Measurements from ENCODE around the gene RASSF1. TPM values are rescaled to one million over a fixed set of nuclear protein-coding genes. Genes with fewer than 3 reads are reported as not detected.

The RASSF1 gene
- total RNA-seq, 1 experiment from 2014 or later: 29.6 TPM

- peak overlapping the region; percentile 93 for H3K27ac ChIP-seq (ENCODE audit: low read depth, low read length)
- POLR2A ChIA-PET: interaction anchor here (0.6 to 1.9 kb wide), 2 partner anchors 29 to 182 kb away, joined by 3 to 4 read pairs; partner anchors contain the start of gene IFRD2
- RAD21 ChIA-PET (ENCODE audit: low non-redundant PET in 1 of 2, low total read pairs in 2 of 2, uncharacterized antibody in 2 of 2, unreplicated experiment in 2 of 2): interaction anchor here (0.7 to 1.7 kb wide), 3 partner anchors 21 to 60 kb away, joined by 4 to 5 read pairs (median 4); partner anchors contain the start of genes HYAL3 (in 1 of the 2), IFRD2 (in 1 of the 2) and NAA80 (in 1 of the 2)
- no TSS peak for BruUV-seq (replicated peaks)
- CTCF ChIA-PET: interaction anchor here (0.6 to 1.4 kb wide), 12 partner anchors 15 to 1291 kb away, joined by 3 to 11 read pairs (median 4); partner anchors contain the start of genes HYAL1, HYAL3, IFRD2 and NAA80
- H4K20me1 ChIP-seq (ENCODE audit: insufficient read depth): no peaks in the 10 kb centered on the region
- intact Hi-C loops (cut with micrococcal nuclease): no loop called here
- H3K79me2 ChIP-seq (ENCODE audit: insufficient read depth, low read length): peaks cover 47% of the 10 kb centered on the region
- DNase-seq (ENCODE audit: low read depth, low spot score) (no peak), ATAC-seq (peak; percentile 43)
- peak overlapping the region; percentile 64 to 92 for H3K4me3 ChIP-seq (replicated peaks in 1 of 2; ENCODE audit: low read depth in 1 of 2, low read length in 2 of 2)
- no peaks in the 10 kb centered on the region for H3K9me2 ChIP-seq (ENCODE audit: insufficient read depth)
- TF ChIP-seq ATF3 (IDR thresholded peaks at IDR 0.05): no peak
- no peak for TF ChIP-seq CEBPB (IDR thresholded peaks at IDR 0.05; ENCODE audit: low read depth)
- TF ChIP-seq ZBTB33 (IDR thresholded peaks at IDR 0.05; ENCODE audit: extremely low read depth, insufficient replicate concordance, low read length): no peak
- no peak for TF ChIP-seq SRF (IDR thresholded peaks at IDR 0.05; ENCODE audit: low read depth)
- no peak for TF ChIP-seq POLR2A (IDR thresholded peaks at IDR 0.05; ENCODE audit: borderline replicate concordance, extremely low read depth, insufficient read depth, insufficient read length)
- TF ChIP-seq TCF7L2 (IDR thresholded peaks at IDR 0.05; ENCODE audit: borderline replicate concordance, extremely low read depth, insufficient read depth, insufficient read length): no peak
- no peak for TF ChIP-seq CBX3 (IDR thresholded peaks at IDR 0.05; ENCODE audit: low read depth)
- TF ChIP-seq POLR2AphosphoS5 (IDR thresholded peaks at IDR 0.05; ENCODE audit: low read depth, low read length): no peak; the same call in 1 of the 2 replicates
- no peak for TF ChIP-seq CTCF (IDR thresholded peaks at IDR 0.05 in 2 of 3, conservative IDR thresholded peaks at IDR 0.05 in 1 of 3; ENCODE audit: borderline replicate concordance in 1 of 3, insufficient read depth in 1 of 3, low read depth in 2 of 3, low read length in 2 of 3)
- H3K36me3 ChIP-seq (ENCODE audit: control insufficient read depth in 1 of 2, insufficient read depth in 2 of 2, low read length in 2 of 2): peaks cover 9 to 27% of the 10 kb centered on the region in 2 experiments; a peak in 2 of 4 replicates
- no peaks in the 10 kb centered on the region for H3K27me3 ChIP-seq (ENCODE audit: insufficient read depth, low read length)
- peaks cover 56 to 83% of the 10 kb centered on the region in 2 experiments for H3K4me1 ChIP-seq (ENCODE audit: control insufficient read depth in 1 of 2, insufficient read depth in 2 of 2, low read length in 2 of 2)
- no peaks in the 10 kb centered on the region for H3K9me3 ChIP-seq (ENCODE audit: control insufficient read depth in 1 of 2, insufficient read depth in 1 of 2, low read depth in 1 of 2, low read length in 2 of 2)
- peak overlapping the region; percentile 88 for H3K9ac ChIP-seq (ENCODE audit: low read length)
- H2AFZ ChIP-seq (ENCODE audit: low read depth, low read length, poor library complexity, severe bottlenecking): no peak overlapping the region
- H3K4me2 ChIP-seq (ENCODE audit: low read length): peak overlapping the region; percentile 92
Observed at GRCh38 chr3:50320853-50321335, 19.7 kb downstream of the RASSF1 start.
